Measurements from ENCODE around the gene PXDN. TPM values are rescaled to one million over a fixed set of nuclear protein-coding genes. Genes with fewer than 3 reads are reported as not detected.

Gene PXDN
- total and polyA plus RNA-seq, 8 donors: 2.0 to 21.1 (median 4.2) TPM

DNA sequence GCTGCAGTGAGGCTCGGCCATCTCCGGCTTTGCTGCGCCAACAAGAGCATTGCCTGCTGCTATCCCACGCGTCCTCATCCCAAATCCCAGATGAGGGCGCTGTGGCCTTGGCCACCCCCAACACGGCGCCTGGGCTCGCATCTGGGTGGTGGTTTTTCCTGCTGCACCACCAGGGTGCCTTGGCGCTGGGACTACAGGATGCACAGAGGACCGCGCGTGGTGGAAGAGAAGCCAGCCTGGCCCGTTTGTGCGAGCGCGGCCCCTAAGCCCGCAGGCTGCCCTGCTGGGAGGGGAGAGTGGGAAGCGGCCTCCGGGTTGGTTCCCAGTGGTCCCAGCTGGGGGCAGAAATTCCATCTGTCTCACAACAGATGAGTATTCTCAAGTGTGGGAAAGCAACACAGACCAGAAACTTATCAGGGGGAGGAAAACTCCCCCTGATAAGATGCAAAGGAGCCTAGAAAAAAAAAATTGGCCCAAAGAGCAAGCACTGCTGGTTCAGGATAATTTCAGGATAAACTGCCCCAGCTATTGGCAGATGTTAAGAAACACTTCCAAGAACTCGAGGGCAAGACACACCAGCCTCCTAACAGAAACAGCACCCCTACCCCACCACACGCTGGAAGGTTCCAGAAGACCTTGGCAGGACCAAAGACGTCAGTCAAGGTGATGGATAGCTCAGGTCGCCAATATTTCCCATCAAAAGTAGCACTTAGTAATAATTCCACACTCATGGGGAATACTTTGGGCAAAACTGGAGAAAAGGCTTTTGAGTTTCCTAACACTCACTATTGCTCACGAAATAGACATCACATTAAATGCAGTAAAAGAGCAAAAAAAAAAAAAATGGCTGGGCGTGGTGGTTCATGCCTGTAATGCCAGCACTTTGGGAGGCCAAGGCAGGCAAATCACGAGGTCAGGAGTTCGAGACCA, 152.1 kb downstream of the PXDN start:
- H3K4me3 ChIP-seq: no peak overlapping the region
- 16 to 18% methylated on average over 28 of the region's 28 CpGs for WGBS, 2 donors
- H3K27ac ChIP-seq: no peak overlapping the region
- TF ChIP-seq, protein P1, sequence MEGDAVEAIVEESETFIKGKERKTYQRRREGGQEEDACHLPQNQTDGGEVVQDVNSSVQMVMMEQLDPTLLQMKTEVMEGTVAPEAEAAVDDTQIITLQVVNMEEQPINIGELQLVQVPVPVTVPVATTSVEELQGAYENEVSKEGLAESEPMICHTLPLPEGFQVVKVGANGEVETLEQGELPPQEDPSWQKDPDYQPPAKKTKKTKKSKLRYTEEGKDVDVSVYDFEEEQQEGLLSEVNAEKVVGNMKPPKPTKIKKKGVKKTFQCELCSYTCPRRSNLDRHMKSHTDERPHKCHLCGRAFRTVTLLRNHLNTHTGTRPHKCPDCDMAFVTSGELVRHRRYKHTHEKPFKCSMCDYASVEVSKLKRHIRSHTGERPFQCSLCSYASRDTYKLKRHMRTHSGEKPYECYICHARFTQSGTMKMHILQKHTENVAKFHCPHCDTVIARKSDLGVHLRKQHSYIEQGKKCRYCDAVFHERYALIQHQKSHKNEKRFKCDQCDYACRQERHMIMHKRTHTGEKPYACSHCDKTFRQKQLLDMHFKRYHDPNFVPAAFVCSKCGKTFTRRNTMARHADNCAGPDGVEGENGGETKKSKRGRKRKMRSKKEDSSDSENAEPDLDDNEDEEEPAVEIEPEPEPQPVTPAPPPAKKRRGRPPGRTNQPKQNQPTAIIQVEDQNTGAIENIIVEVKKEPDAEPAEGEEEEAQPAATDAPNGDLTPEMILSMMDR (IDR thresholded peaks at IDR 0.05): peak in 1 of 4 donors; percentile 13
- no peaks in the 10 kb centered on the region for H3K4me1 ChIP-seq
- intact Hi-C loops (cut with DNase I): loop anchor here in 1 of 3 donors (10.0 kb wide), 1 partner anchor 153 kb away; the partner anchor contains the start of gene PXDN
- H3K36me3 ChIP-seq: no peaks in the 10 kb centered on the region
- FAIRE-seq (no peak), DNase-seq (peak in 4 of 6 donors; percentile 45 to 70 (median 64)), ATAC-seq (peak; percentile 61 to 82 (median 79))
- H3K27me3 ChIP-seq: no peaks in the 10 kb centered on the region
- H3K9me3 ChIP-seq: no peaks in the 10 kb centered on the region

DNA sequence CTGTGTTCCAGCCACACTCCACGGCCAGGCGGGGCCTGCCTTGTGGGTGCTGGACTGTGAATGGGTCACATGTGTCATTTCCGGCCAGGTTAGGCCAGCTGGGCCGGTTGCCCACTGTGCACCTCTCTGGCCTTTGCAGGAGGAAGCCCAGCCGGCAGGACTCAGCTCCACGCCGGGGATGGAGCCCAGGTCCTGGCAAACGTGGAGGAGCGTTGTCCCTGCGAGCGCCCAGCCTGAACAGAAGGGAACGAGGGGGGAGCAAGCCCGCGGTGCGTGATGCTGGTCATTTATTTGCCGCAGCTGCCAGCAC, 152.9 kb downstream of the PXDN start:
- Histone ChIP-seq H3K27me3 (no peaks in the 10 kb centered on the region), H3K4me3 (no peak overlapping the region), H3K36me3 (no peaks in the 10 kb centered on the region), H3K4me1 (no peaks in the 10 kb centered on the region), H3K9me3 (no peaks in the 10 kb centered on the region), H3K27ac (no peak overlapping the region)
- peak in 1 of 6 donors; percentile 66 for DNase-seq
- ATAC-seq: peak in 3 of 4 donors; percentile 8 to 28 (median 12)
- 22 to 30% methylated on average over 16 of the region's 16 CpGs for WGBS, 2 donors
- intact Hi-C loops (cut with DNase I): loop anchor here in 1 of 3 donors (10.0 kb wide), 1 partner anchor 153 kb away; the partner anchor contains the start of gene PXDN
- FAIRE-seq: no peak
- TF ChIP-seq, protein P1 (IDR thresholded peaks at IDR 0.05): no peak

DNA sequence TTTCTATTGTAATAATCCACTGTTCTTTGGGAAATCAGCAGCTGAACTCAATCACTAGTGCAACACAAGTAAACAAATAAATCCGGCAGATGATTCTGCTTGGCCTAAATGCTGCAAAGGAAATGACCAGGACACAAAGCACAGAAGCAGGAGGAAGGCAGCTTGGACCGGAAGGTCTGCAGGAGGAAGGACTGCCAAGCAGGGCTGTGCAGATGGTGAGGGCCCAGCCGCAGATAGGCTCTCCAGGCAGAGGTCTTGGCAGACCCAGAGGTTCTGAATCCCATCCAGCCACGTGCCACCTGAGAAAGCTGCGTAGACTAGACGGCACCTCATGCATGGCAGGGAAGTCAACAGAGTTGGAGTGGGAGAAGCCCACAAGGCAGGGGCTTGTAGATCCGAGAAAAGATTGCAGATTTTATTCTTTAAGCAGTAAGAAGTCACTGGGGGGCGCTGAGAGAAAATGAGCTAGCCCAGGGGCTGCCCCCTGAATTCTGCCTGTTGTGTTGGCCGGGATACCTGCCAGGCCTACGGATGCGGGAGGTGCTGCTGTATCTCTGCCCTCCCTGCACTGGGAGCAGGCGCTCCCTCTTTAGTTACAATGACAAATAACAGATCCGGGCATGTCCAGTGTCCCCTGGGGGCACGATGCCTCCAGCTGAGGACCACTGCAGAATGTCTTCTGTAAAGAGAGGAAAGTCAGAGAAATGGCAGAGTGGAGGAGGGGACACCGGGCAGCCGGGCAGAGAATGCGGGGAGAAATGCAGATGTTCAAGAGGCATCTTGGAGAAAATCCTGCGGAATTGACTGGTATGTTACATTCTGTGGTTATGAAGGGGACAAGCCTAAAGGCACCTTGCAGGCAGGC, 153.5 kb downstream of the PXDN start:
- TF ChIP-seq, protein P1 (IDR thresholded peaks at IDR 0.05): no peak
- intact Hi-C loops (cut with DNase I): loop anchor here in 1 of 3 donors (10.0 kb wide), 1 partner anchor 154 kb away; the partner anchor contains the start of gene PXDN
- no peaks in the 10 kb centered on the region for H3K4me1 ChIP-seq
- no peaks in the 10 kb centered on the region for H3K36me3 ChIP-seq
- no peak for FAIRE-seq
- no peak for DNase-seq
- ATAC-seq: no peak
- H3K27me3 ChIP-seq: no peaks in the 10 kb centered on the region
- 62 to 69% methylated on average over 18 of the region's 18 CpGs for WGBS, 2 donors
- H3K9me3 ChIP-seq: no peaks in the 10 kb centered on the region
- H3K27ac ChIP-seq: no peak overlapping the region
- no peak overlapping the region for H3K4me3 ChIP-seq

DNA sequence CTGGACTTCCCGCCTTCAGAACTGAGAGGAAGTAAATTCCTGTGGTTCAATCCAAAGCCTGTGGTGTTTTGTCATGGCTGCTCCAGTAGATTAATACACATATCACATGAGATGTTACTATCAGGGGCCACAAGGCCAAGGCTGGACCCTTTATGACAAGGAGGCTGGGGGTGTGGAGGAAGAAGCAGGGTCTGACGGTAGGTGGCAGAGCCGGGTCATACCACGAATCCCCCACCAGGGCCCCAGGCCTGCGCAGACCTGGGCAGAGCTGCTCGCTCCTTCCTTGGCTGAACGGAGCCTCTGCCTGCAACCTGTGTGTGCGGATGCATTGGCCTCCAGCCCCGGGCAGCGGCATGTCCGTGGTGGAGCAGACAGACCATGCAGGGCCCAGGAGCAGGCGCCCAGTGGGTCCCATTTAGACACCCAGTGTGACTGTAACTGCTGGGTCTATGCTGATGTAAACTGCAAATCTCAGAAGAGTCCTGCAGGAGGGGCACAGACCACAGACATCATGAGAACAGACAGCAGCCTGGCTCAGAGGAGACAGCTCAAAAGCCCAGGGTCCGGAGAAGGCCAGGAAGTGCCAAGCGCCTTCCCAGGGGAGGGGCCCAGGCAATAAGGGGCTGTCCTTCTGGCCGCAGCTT, 155.2 kb downstream of the PXDN start:
- DNase-seq (peak in 1 of 6 donors; percentile 51), FAIRE-seq (no peak), ATAC-seq (no peak)

More for the DNA sequence above, 155.2 kb downstream of the PXDN start:
- Histone ChIP-seq H3K9me3 (no peaks in the 10 kb centered on the region), H3K4me3 (no peak overlapping the region), H3K27me3 (no peaks in the 10 kb centered on the region), H3K27ac (no peak overlapping the region), H3K4me1 (no peaks in the 10 kb centered on the region), H3K36me3 (no peaks in the 10 kb centered on the region)
- 71 to 81% methylated on average over 15 of the region's 15 CpGs for WGBS, 2 donors
- intact Hi-C loops (cut with DNase I): no loop called here
- TF ChIP-seq, protein P1 (IDR thresholded peaks at IDR 0.05): no peak
